Inferior parietal cortex (tissue), 1 donor: Measurements from ENCODE around the gene P2RX1.

Experiments
- DNase-seq: peaks from one replicate; pipeline ENCODE4 v3.0.0-alpha.2; 2016; ENCODE audit errors: extremely low spot score

P2RX1 gene

GRCh38 chr17:3915995-3916696, at the start of gene P2RX1:
TSS of gene P2RX1 (minus strand) at chr17:3916465. CDS start at chr17:3916225, 240 bp downstream.
- no peak for DNase-seq

- peak; percentile 8 for DNase-seq
Observed at GRCh38 chr17:3965118-3965800, 49.0 kb upstream of the P2RX1 start.

- no peak for DNase-seq
Observed at GRCh38 chr17:3964203-3965117, 48.2 kb upstream of the P2RX1 start, which contains the start of gene ATP2A3. TSS of gene ATP2A3 (minus strand) at chr17:3964437. CDS start at chr17:3964291, 146 bp downstream.

- no peak for DNase-seq
Observed at GRCh38 chr17:3963237-3964201, 47.3 kb upstream of the P2RX1 start.

- DNase-seq: no peak
Observed at GRCh38 chr17:3962965-3963236, 46.6 kb upstream of the P2RX1 start.

GRCh38 chr17:3962217-3962964, 46.1 kb upstream of the P2RX1 start:
- DNase-seq: no peak

- no peak for DNase-seq
Observed at GRCh38 chr17:3961564-3962047, 45.3 kb upstream of the P2RX1 start.

GRCh38 chr17:3960764-3961163, 44.5 kb upstream of the P2RX1 start:
- no peak for DNase-seq

GRCh38 chr17:3959921-3960601, 43.8 kb upstream of the P2RX1 start:
- no peak for DNase-seq

GRCh38 chr17:3959295-3959899, 43.1 kb upstream of the P2RX1 start:
- no peak for DNase-seq

- no peak for DNase-seq
Observed at GRCh38 chr17:3957735-3958599, 41.7 kb upstream of the P2RX1 start.

- DNase-seq: no peak
Observed at GRCh38 chr17:3956983-3957382, 40.7 kb upstream of the P2RX1 start.

- no peak for DNase-seq
Observed at GRCh38 chr17:3956327-3956957, 40.2 kb upstream of the P2RX1 start.

GRCh38 chr17:3955673-3955988, 39.4 kb upstream of the P2RX1 start:
- no peak for DNase-seq

GRCh38 chr17:3954976-3955672, 38.9 kb upstream of the P2RX1 start:
- no peak for DNase-seq

- DNase-seq: no peak
Observed at GRCh38 chr17:3954086-3954485, 37.8 kb upstream of the P2RX1 start.

GRCh38 chr17:3953542-3953941, 37.3 kb upstream of the P2RX1 start:
- no peak for DNase-seq
